Measurements from ENCODE around the gene SPAG6. TPM values are rescaled to one million over a fixed set of nuclear protein-coding genes. Genes with fewer than 3 reads are reported as not detected.

The SPAG6 gene
- total and polyA plus RNA-seq, 9 of the 15 experiments (the other 6 are each of a cell fraction or from before 2014, with no cell fraction given): 3.5 to 23.1 (median 11.8) TPM

GRCh38 chr10:22369434-22370072 lies 24.3 kb downstream of the SPAG6 start (continued):
- TF ChIP-seq USF2 (CRISPR knock-in tag; IDR thresholded peaks at IDR 0.05) (no peak), LEF1 (IDR thresholded peaks at IDR 0.05) (no peak), ATF2 (CRISPR knock-in tag; IDR thresholded peaks at IDR 0.05) (no peak), KAT2B (IDR thresholded peaks at IDR 0.05; ENCODE audit: low read depth, low read length) (no peak), KLF13 (tag; IDR thresholded peaks at IDR 0.05; ENCODE audit: borderline replicate concordance, low read depth) (no peak), PATZ1 (CRISPR knock-in tag; IDR thresholded peaks at IDR 0.05; ENCODE audit: borderline replicate concordance) (no peak), IFI16 (CRISPR knock-in tag; IDR thresholded peaks at IDR 0.05) (no peak), BHLHE40 (IDR thresholded peaks at IDR 0.05; ENCODE audit: low read length) (no peak), FOXK1 (CRISPR knock-in tag; IDR thresholded peaks at IDR 0.05; ENCODE audit: borderline replicate concordance) (no peak), POU5F1 (IDR thresholded peaks at IDR 0.05; ENCODE audit: borderline replicate concordance, low read depth, low read length, partially characterized antibody) (no peak), MYC (IDR thresholded peaks at IDR 0.05; ENCODE audit: low read depth, low read length) (no peak), MYC (CRISPR knock-in tag; IDR thresholded peaks at IDR 0.05; ENCODE audit: borderline replicate concordance, low read depth) (no peak), ZNF124 (CRISPR knock-in tag; IDR thresholded peaks at IDR 0.05) (no peak), RUNX1 (IDR thresholded peaks at IDR 0.05; ENCODE audit: low read depth) (no peak), NFE2L1 (tag; IDR thresholded peaks at IDR 0.05; ENCODE audit: borderline replicate concordance, low read depth) (no peak), ZNF224 (CRISPR knock-in tag; IDR thresholded peaks at IDR 0.05) (no peak), ZBTB43 (CRISPR knock-in tag; IDR thresholded peaks at IDR 0.05) (no peak), RCOR1 (IDR thresholded peaks at IDR 0.05; ENCODE audit: borderline replicate concordance in 1 of 2, low read depth in 2 of 2, low read length in 2 of 2) (peak in 1 of 2 experiments; percentile 83; a peak in 2 of 4 replicates)
- TF ChIP-seq, protein P1, sequence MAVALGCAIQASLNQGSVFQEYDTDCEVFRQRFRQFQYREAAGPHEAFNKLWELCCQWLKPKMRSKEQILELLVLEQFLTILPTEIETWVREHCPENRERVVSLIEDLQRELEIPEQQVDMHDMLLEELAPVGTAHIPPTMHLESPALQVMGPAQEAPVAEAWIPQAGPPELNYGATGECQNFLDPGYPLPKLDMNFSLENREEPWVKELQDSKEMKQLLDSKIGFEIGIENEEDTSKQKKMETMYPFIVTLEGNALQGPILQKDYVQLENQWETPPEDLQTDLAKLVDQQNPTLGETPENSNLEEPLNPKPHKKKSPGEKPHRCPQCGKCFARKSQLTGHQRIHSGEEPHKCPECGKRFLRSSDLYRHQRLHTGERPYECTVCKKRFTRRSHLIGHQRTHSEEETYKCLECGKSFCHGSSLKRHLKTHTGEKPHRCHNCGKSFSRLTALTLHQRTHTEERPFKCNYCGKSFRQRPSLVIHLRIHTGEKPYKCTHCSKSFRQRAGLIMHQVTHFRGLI (CRISPR knock-in tag; IDR thresholded peaks at IDR 0.05): no peak
- TF ChIP-seq, protein P2, sequence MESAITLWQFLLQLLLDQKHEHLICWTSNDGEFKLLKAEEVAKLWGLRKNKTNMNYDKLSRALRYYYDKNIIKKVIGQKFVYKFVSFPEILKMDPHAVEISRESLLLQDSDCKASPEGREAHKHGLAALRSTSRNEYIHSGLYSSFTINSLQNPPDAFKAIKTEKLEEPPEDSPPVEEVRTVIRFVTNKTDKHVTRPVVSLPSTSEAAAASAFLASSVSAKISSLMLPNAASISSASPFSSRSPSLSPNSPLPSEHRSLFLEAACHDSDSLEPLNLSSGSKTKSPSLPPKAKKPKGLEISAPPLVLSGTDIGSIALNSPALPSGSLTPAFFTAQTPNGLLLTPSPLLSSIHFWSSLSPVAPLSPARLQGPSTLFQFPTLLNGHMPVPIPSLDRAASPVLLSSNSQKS (CRISPR knock-in tag; IDR thresholded peaks at IDR 0.05): no peak
